GM23338 (cell line): ENCODE measurements around the gene RPGRIP1.

Source experiments
- CREB1 ChIP-seq: fragments of 250-450 bp; sonication (Bioruptor Pico); IDR thresholded peaks from 2 replicates; pipeline ENCODE4 v1.5.0; 2020; ENCODE audit warnings: low read depth, mild to moderate bottlenecking, moderate library complexity
- EZH2 ChIP-seq: fragments of 200-600 bp; sonication (generic); IDR thresholded peaks from one replicate; pipeline ENCODE4 v1.8.0; 2017; ENCODE audit warnings: antibody characterized with exemption, mild to moderate bottlenecking, low read depth; ENCODE audit not compliant: unreplicated experiment
- EZH2phosphoT487 ChIP-seq: fragments of 200-600 bp; sonication (generic); IDR thresholded peaks from one replicate; pipeline ENCODE4 v1.8.1; 2018; ENCODE audit warnings: antibody characterized with exemption; ENCODE audit not compliant: unreplicated experiment
- POLR2AphosphoS5 ChIP-seq: IDR thresholded peaks from 2 replicates; pipeline ENCODE4 v1.6.1; 2016; ENCODE audit warnings: antibody characterized with exemption, low read depth
- REST ChIP-seq: IDR thresholded peaks from one replicate; pipeline ENCODE4 v1.6.1; 2018; ENCODE audit warnings: antibody characterized with exemption; ENCODE audit not compliant: unreplicated experiment
- STAT1 ChIP-seq: IDR thresholded peaks from one replicate; pipeline ENCODE4 v1.6.1; 2016; ENCODE audit warnings: antibody characterized with exemption; ENCODE audit not compliant: unreplicated experiment
- TF ChIP-seq, protein P1 (sequence below), 2 experiments: fragments of 200-600 bp in 1 of 2; sonication (generic) in 1 of 2; conservative IDR thresholded peaks; 2 replicates each; pipeline versions ENCODE4 v1.5.1 to v1.6.1; 2016 to 2017; ENCODE audit warnings: antibody characterized with exemption in 2 of 2, low read depth in 2 of 2, mild to moderate bottlenecking in 2 of 2, moderate library complexity in 1 of 2

- TF ChIP-seq CREB1 (CRISPR knock-in tag) (no peak), REST (no peak), EZH2phosphoT487 (no peak), POLR2AphosphoS5 (no peak; the same call in 1 of the 2 replicates), EZH2 (no peak), STAT1 (no peak)
- TF ChIP-seq, protein P1, sequence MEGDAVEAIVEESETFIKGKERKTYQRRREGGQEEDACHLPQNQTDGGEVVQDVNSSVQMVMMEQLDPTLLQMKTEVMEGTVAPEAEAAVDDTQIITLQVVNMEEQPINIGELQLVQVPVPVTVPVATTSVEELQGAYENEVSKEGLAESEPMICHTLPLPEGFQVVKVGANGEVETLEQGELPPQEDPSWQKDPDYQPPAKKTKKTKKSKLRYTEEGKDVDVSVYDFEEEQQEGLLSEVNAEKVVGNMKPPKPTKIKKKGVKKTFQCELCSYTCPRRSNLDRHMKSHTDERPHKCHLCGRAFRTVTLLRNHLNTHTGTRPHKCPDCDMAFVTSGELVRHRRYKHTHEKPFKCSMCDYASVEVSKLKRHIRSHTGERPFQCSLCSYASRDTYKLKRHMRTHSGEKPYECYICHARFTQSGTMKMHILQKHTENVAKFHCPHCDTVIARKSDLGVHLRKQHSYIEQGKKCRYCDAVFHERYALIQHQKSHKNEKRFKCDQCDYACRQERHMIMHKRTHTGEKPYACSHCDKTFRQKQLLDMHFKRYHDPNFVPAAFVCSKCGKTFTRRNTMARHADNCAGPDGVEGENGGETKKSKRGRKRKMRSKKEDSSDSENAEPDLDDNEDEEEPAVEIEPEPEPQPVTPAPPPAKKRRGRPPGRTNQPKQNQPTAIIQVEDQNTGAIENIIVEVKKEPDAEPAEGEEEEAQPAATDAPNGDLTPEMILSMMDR (conservative IDR thresholded peaks at IDR 0.05; ENCODE audit: low read depth in 2 of 2): no peak
Measured at GRCh38 chr14:21252149-21252548, 27.7 kb upstream of the RPGRIP1 start.
